Measurements from ENCODE around the gene IQCH.
"Not testable (repeated sequence)": the region's sequence is repeated elsewhere in the genome, so short reads cannot be mapped to it uniquely, and the experiment has no call there.

The IQCH gene

GRCh38 chr15:67399925-67400324 lies 145.3 kb downstream of the IQCH start:
- no peak for DNase-seq (ENCODE audit: low spot score)

GRCh38 chr15:67400890-67401289 lies 146.3 kb downstream of the IQCH start:
- no peak for DNase-seq (ENCODE audit: low spot score)

- DNase-seq (ENCODE audit: low spot score), result no peak
Observed at GRCh38 chr15:67401336-67401735, 146.8 kb downstream of the IQCH start.

GRCh38 chr15:67403428-67404154 lies 149.0 kb downstream of the IQCH start:
- DNase-seq (ENCODE audit: low spot score), result no peak

- DNase-seq (ENCODE audit: low spot score), result no peak
Observed at GRCh38 chr15:67405208-67406191, 150.9 kb downstream of the IQCH start.

GRCh38 chr15:67406257-67406861 lies 151.8 kb downstream of the IQCH start:
- no peak for DNase-seq (ENCODE audit: low spot score)

- DNase-seq (ENCODE audit: low spot score), result no peak
Observed at GRCh38 chr15:67407786-67408185, 153.2 kb downstream of the IQCH start.

- no peak for DNase-seq (ENCODE audit: low spot score)
Observed at GRCh38 chr15:67409175-67409574, 154.6 kb downstream of the IQCH start.

- peak; percentile 15 for DNase-seq (ENCODE audit: low spot score)
Observed at GRCh38 chr15:67411486-67411885, 156.9 kb downstream of the IQCH start.

- DNase-seq (ENCODE audit: low spot score), result peak; percentile 11
Observed at GRCh38 chr15:67413770-67414390, 159.3 kb downstream of the IQCH start.

- no peak for DNase-seq (ENCODE audit: low spot score)
Observed at GRCh38 chr15:67415181-67415580, 160.6 kb downstream of the IQCH start.

- no peak for DNase-seq (ENCODE audit: low spot score)
Observed at GRCh38 chr15:67416891-67417290, 162.3 kb downstream of the IQCH start.

GRCh38 chr15:67419705-67420104 lies 165.1 kb downstream of the IQCH start:
- no peak for DNase-seq (ENCODE audit: low spot score)

GRCh38 chr15:67420137-67420536 lies 165.6 kb downstream of the IQCH start:
- no peak for DNase-seq (ENCODE audit: low spot score)

- DNase-seq (ENCODE audit: low spot score), result no peak
Observed at GRCh38 chr15:67421105-67421504, 166.5 kb downstream of the IQCH start.

GRCh38 chr15:67422296-67422695 lies 167.7 kb downstream of the IQCH start:
- DNase-seq (ENCODE audit: low spot score), result no peak

GRCh38 chr15:67433495-67434099 lies 179.0 kb downstream of the IQCH start:
- peak; percentile 52 for DNase-seq (ENCODE audit: low spot score)

- DNase-seq (ENCODE audit: low spot score), result not testable (repeated sequence)
Observed at GRCh38 chr15:67436351-67437250, 182.0 kb downstream of the IQCH start.

- no peak for DNase-seq (ENCODE audit: low spot score)
Observed at GRCh38 chr15:67444100-67444499, 189.5 kb downstream of the IQCH start.

- no peak for DNase-seq (ENCODE audit: low spot score)
Observed at GRCh38 chr15:67446449-67446848, 191.9 kb downstream of the IQCH start.

GRCh38 chr15:67448372-67448771 lies 193.8 kb downstream of the IQCH start:
- DNase-seq (ENCODE audit: low spot score), result not testable (repeated sequence)

Data from RKO (cell line).